GM23338 (cell line): ENCODE data around the gene LNPEP. TPM values are rescaled to one million over a fixed set of nuclear protein-coding genes. Genes with fewer than 3 reads are reported as not detected.

Experiments used
- ATAC-seq: fragments of 200-7000 bp; cut with Tn5 transposase; 3 replicates; pipeline ENCODE4 v1.9.1; 2020
- DNase-seq: peaks from one replicate; pipeline ENCODE4 v3.0.0-alpha.2; 2015; ENCODE audit warnings: low spot score
- H2AFZ ChIP-seq: fragments of 200-600 bp; sonication (generic); 2 replicates; pipeline ENCODE4 v1.8.0; 2016; ENCODE audit warnings: antibody characterized with exemption, mild to moderate bottlenecking, moderate library complexity
- H3F3A ChIP-seq: fragments of 200-600 bp; sonication (generic); replicated peaks from 2 replicates; pipeline ENCODE4 v1.8.0; 2017; ENCODE audit warnings: antibody characterized with exemption, mixed run types, low read depth
- H3K27ac ChIP-seq: fragments of 200-600 bp; sonication (generic); 2 replicates; pipeline ENCODE4 v1.6.1; 2016; ENCODE audit warnings: low read depth
- H3K27me3 ChIP-seq: fragments of 200-600 bp; sonication (generic); 2 replicates; pipeline ENCODE4 v1.8.0; 2016; ENCODE audit warnings: mild to moderate bottlenecking, mixed run types, moderate library complexity; ENCODE audit not compliant: insufficient read depth
- H3K36me3 ChIP-seq: fragments of 200-600 bp; sonication (generic); 2 replicates; pipeline ENCODE4 v1.8.0; 2016; ENCODE audit warnings: mild to moderate bottlenecking; ENCODE audit not compliant: insufficient read depth
- H3K4me1 ChIP-seq: fragments of 200-600 bp; sonication (generic); 2 replicates; pipeline ENCODE4 v1.8.0; 2016; ENCODE audit warnings: mild to moderate bottlenecking, moderate library complexity; ENCODE audit not compliant: insufficient read depth
- H3K4me2 ChIP-seq: fragments of 200-600 bp; sonication (generic); 2 replicates; pipeline ENCODE4 v1.7.1; 2017; ENCODE audit warnings: mixed run types
- H3K4me3 ChIP-seq: fragments of 200-600 bp; sonication (generic); 2 replicates; pipeline ENCODE4 v1.6.1; 2016; ENCODE audit warnings: mixed run types
- H3K79me2 ChIP-seq: fragments of 200-600 bp; sonication (generic); replicated peaks from 2 replicates; pipeline ENCODE4 v1.8.0; 2017; ENCODE audit warnings: mild to moderate bottlenecking; ENCODE audit not compliant: insufficient read depth
- H3K9me2 ChIP-seq: fragments of 200-600 bp; sonication (generic); 2 replicates; pipeline ENCODE4 v1.8.0; 2017; ENCODE audit not compliant: insufficient read depth
- H4K20me1 ChIP-seq: fragments of 200-600 bp; sonication (generic); replicated peaks from 2 replicates; pipeline ENCODE4 v1.8.0; 2017; ENCODE audit warnings: mild to moderate bottlenecking; ENCODE audit not compliant: insufficient read depth
- H3K27ac Mint-ChIP-seq: 2 replicates; pipeline ENCODE4 v1.8.0; 2020; ENCODE audit warnings: inconsistent platforms, mild to moderate bottlenecking, moderate library complexity, mixed read lengths
- H3K27me3 Mint-ChIP-seq: 3 replicates; pipeline ENCODE4 v1.8.0; 2022; ENCODE audit warnings: low read depth, mild to moderate bottlenecking, moderate library complexity, mixed read lengths, inconsistent platforms; ENCODE audit not compliant: insufficient read depth, poor library complexity
- H3K36me3 Mint-ChIP-seq: 3 replicates; pipeline ENCODE4 v1.8.0; 2021; ENCODE audit warnings: low read depth, mild to moderate bottlenecking, inconsistent platforms, moderate library complexity, mixed read lengths
- H3K4me1 Mint-ChIP-seq: 3 replicates; pipeline ENCODE4 v1.8.0; 2020; ENCODE audit warnings: mild to moderate bottlenecking, inconsistent platforms, mixed read lengths
- H3K4me3 Mint-ChIP-seq: 3 replicates; pipeline ENCODE4 v1.8.0; 2021; ENCODE audit warnings: moderate library complexity, mild to moderate bottlenecking, inconsistent platforms, mixed read lengths
- H3K9me3 Mint-ChIP-seq: 3 replicates; pipeline ENCODE4 v1.8.0; 2020; ENCODE audit warnings: moderate library complexity, mild to moderate bottlenecking, inconsistent platforms, mixed read lengths
- CREB1 ChIP-seq: fragments of 250-450 bp; sonication (Bioruptor Pico); IDR thresholded peaks from 2 replicates; pipeline ENCODE4 v1.5.0; 2020; ENCODE audit warnings: low read depth, mild to moderate bottlenecking, moderate library complexity
- CTCF ChIP-seq, 2 experiments: fragments of 200-600 bp in 1 of 2; sonication (generic) in 1 of 2; conservative IDR thresholded peaks; 2 replicates each; pipeline versions ENCODE4 v1.5.1 to v1.6.1; 2016 to 2017; ENCODE audit warnings: antibody characterized with exemption in 2 of 2, low read depth in 2 of 2, mild to moderate bottlenecking in 2 of 2, moderate library complexity in 1 of 2
- ETS1 ChIP-seq: IDR thresholded peaks from 2 replicates; pipeline ENCODE4 v1.6.1; 2016; ENCODE audit warnings: antibody characterized with exemption
- EZH2 ChIP-seq: fragments of 200-600 bp; sonication (generic); IDR thresholded peaks from one replicate; pipeline ENCODE4 v1.8.0; 2017; ENCODE audit warnings: antibody characterized with exemption, mild to moderate bottlenecking, low read depth; ENCODE audit not compliant: unreplicated experiment
- EZH2phosphoT487 ChIP-seq: fragments of 200-600 bp; sonication (generic); IDR thresholded peaks from one replicate; pipeline ENCODE4 v1.8.1; 2018; ENCODE audit warnings: antibody characterized with exemption; ENCODE audit not compliant: unreplicated experiment
- JUNB ChIP-seq: IDR thresholded peaks from one replicate; pipeline ENCODE4 v1.6.1; 2016; ENCODE audit warnings: antibody characterized with exemption; ENCODE audit not compliant: unreplicated experiment
- NANOG ChIP-seq: IDR thresholded peaks from 2 replicates; pipeline ENCODE4 v1.6.1; 2016; ENCODE audit warnings: antibody characterized with exemption, borderline replicate concordance
- POLR2AphosphoS5 ChIP-seq: IDR thresholded peaks from 2 replicates; pipeline ENCODE4 v1.6.1; 2016; ENCODE audit warnings: antibody characterized with exemption, low read depth
- REST ChIP-seq: IDR thresholded peaks from one replicate; pipeline ENCODE4 v1.6.1; 2018; ENCODE audit warnings: antibody characterized with exemption; ENCODE audit not compliant: unreplicated experiment
- STAT1 ChIP-seq: IDR thresholded peaks from one replicate; pipeline ENCODE4 v1.6.1; 2016; ENCODE audit warnings: antibody characterized with exemption; ENCODE audit not compliant: unreplicated experiment
- ZNF462 ChIP-seq: fragments of 250-450 bp; sonication (Bioruptor Pico); IDR thresholded peaks from 2 replicates; pipeline ENCODE4 v1.5.0; 2020; ENCODE audit warnings: mild to moderate bottlenecking, moderate library complexity
- polyA plus RNA-seq: library from polyadenylated mRNA; unstranded; fragments of >200 nt; fragmentation: Nextera tagmentation; extraction: Ambion mirVana; gene quantifications from 2 replicates; pipeline ENCODE4 v1.2.1, GENCODE V29; 2016
- total RNA-seq: library from RNA; depleted of rRNA; stranded (reverse); fragments of >200 nt; shearing (Covaris generic); gene quantifications from 2 replicates; pipeline ENCODE4 v1.2.3, GENCODE V29; 2014

The LNPEP gene
- total and polyA plus RNA-seq, 2 experiments from 2014 or later: 1.2 to 8.3 TPM

- Mint-ChIP-seq H3K4me3 (no peak overlapping the region), H3K27ac (no peak overlapping the region), H3K36me3 (no peaks in the 10 kb centered on the region), H3K9me3 (no peaks in the 10 kb centered on the region), H3K4me1 (peaks cover 17% of the 10 kb centered on the region), H3K27me3 (no peaks in the 10 kb centered on the region)
- ATAC-seq: no peak
- Histone ChIP-seq H3K36me3 (no peaks in the 10 kb centered on the region), H2AFZ (no peak overlapping the region), H4K20me1 (no peaks in the 10 kb centered on the region), H3K4me2 (no peak overlapping the region), H3K4me1 (peaks cover 11% of the 10 kb centered on the region), H3K4me3 (no peak overlapping the region), H3K27ac (no peak overlapping the region), H3F3A (no peaks in the 10 kb centered on the region), H3K27me3 (no peaks in the 10 kb centered on the region), H3K9me2 (no peaks in the 10 kb centered on the region), H3K79me2 (no peaks in the 10 kb centered on the region)
- TF ChIP-seq EZH2: no peak
- TF ChIP-seq NANOG: no peak
- no peak for TF ChIP-seq JUNB
- TF ChIP-seq REST: no peak
- TF ChIP-seq EZH2phosphoT487: no peak
- TF ChIP-seq CREB1 (CRISPR knock-in tag): no peak
- no peak for TF ChIP-seq ZNF462 (CRISPR knock-in tag)
- TF ChIP-seq ETS1: no peak
- TF ChIP-seq STAT1: no peak
- TF ChIP-seq CTCF (conservative IDR thresholded peaks at IDR 0.05; ENCODE audit: low read depth in 2 of 2): no peak
- no peak for TF ChIP-seq POLR2AphosphoS5
- DNase-seq: no peak
Observed at GRCh38 chr5:97010606-97011005, 74.7 kb downstream of the LNPEP start.
